Stimulated activated CD8-positive, alpha-beta memory T cell treated with anti-CD3 and anti-CD28 coated beads, Interleukin-7, amount 100 ng/mL, for 24 hours (primary cell): ENCODE results near the gene ZC2HC1B.

Experiments
- DNase-seq: peaks from one replicate; pipeline ENCODE4 v3.0.0-alpha.2; 2020; ENCODE audit warnings: low read depth

Gene ZC2HC1B

DNA sequence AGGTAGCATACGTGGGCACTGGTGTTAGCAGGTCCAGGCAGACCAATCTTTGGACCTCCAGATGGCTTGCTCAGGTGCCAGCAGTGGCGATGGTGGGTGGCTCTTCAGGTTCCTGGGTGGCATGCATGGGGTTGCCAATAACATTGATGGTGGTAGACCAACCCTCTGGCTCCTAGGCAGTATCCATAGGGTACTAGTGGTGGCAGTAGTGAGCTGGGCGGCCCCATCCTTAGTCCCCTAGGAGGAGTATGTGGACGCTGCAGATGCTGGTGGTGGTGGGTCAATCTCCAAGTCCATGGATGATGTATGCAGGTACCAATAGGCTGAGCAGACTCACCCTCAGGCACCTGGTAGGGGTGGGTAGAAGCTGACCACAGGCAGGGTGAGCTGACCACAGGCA is 70.6 kb downstream of the ZC2HC1B start:
- DNase-seq, result no peak

DNA sequence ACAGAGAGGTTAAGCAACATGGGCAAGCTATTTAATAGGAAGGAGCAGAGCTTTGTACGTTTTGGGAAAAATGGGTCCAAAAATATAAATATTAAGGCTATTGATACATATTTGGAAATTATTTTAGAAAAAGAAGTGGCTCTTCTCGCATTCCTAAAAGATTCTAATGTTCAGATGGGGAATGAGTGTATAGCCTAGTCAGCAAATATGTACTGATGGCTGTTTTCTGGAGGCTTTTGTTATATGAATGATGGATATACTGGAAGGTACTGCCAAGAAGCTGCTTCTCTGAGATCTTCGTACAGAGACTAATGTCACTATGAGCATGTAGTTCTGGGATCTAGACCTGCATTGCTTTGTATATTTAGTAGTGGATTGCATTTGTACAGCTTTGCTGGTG is 72.1 kb downstream of the ZC2HC1B start:
- DNase-seq, result no peak

DNA sequence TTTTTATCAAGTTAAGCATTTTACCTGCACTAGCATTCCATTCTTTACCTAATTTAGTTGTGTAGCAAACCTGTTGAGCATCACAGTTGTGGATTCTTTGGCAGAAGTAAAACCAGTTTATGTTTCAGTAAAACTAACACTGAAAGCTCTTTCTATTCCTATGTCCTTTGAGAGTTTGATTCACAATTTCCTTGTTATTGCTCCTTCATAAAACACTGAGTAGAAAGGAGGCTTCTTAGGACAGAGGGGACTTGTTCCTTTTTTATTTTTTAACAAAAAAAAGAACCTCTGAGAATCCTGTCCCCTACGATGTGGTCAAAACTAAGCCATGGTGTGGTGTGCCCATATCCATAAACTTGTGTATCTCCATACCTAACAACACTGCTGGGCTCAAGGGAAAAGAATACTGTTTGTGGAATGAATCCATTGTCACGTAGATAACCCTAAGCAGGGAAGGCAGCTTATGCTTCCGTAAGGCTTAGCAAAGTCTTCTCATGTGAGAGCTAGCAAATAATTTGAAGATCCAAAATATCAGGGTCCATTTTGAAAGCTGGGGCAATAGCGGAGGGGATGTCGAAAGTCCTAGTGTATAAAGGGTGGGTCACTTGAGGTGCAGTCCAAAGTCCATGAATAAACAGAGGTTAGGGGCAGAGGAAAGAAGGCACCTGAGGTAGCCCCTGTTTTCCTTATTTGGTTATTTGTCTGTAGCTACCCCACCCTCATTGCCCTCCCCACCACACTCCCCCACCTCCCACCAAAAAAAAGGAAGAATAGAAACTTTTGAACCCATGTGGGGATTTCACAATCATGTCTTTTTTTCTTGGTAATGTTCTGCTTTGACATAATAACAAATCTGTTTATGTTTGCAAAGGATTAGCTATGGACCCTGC is 72.7 kb downstream of the ZC2HC1B start:
- DNase-seq, result no peak

GRCh38 chr6:143937668-143937970 is 73.3 kb downstream of the ZC2HC1B start:
- DNase-seq, result no peak

DNA sequence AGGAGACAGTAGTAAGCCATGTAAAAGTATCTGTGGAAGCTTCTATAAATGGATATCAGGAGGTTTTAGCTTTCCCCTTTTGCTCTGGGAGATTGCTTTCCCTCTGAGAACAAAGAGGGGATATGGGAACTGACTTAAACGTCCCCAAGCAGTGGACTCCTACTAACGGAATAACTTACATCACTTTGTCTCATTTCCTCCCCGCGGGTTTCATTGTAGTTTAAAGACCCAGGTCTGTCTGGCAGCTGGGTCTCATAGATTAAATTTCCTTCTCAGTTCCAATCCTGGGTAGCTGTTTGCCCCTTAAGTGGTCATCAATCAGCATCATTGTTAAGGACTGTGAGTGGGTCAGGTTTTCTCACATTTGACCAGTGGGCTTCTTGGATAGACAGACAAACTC is 75.1 kb downstream of the ZC2HC1B start:
- no peak for DNase-seq

GRCh38 chr6:143940011-143940597 is 75.8 kb downstream of the ZC2HC1B start:
- peak; percentile 2 for DNase-seq

DNA sequence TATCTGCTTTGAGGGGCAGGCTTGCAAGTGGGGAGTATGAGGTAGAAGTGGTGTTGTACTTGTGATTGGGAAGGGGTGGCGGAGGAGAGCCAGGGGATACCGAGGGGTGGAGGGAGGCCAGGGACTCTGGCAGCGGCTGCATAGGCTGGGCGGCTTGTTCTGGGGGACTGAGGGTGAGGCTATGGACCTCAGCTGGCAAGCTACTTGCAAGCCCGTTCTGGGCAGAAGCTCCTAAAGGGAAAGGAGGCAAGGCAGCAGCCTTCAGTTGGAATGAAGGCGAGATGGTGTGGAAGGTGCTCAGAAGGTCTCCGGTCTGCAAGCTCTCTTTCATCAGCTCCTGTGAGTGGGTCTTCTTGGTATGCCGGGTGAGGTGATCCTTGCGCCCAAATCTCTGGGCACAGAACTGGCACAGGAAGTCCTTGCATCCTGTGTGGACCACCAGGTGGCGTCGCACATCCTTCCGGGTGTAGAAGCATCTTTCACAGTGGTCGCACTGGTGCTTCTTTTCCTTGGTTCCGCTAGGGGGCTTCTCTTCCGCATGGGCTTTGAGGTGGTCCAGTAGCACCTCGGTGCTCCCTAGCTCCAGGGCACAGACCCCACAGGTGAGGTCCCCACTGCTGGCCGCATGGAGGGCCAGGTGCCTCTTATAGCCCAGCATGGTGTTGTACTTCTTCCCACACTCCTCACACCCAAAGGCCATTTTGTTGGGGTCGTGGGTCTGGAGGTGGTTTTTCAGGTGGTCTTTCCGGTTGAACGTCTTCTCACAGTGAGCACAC is 77.8 kb downstream of the ZC2HC1B start:
- peak; percentile 44 for DNase-seq

DNA sequence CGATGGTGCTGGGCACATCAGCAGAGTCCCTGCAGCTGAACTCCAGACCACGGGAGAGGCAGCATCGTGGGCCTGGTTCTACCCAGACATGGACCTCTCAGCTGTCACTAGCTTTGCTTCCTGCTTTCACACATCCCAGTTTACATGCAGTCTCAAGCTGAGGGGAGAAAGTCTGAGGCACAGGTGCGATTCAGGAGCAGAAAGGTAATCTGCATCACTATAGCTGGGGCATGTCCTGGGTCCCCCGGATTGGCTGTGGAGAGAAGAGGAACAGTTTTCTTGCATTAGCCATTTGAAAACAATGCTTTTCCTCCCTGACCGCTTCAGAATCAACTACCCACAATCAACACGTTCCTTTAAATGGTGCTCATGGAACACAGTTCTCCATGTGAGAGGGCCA is 83.9 kb downstream of the ZC2HC1B start:
- no peak for DNase-seq

- no peak for DNase-seq
These were observed 85.3 kb downstream of the ZC2HC1B start for GRCh38 chr6:143949535-143949934.

DNA sequence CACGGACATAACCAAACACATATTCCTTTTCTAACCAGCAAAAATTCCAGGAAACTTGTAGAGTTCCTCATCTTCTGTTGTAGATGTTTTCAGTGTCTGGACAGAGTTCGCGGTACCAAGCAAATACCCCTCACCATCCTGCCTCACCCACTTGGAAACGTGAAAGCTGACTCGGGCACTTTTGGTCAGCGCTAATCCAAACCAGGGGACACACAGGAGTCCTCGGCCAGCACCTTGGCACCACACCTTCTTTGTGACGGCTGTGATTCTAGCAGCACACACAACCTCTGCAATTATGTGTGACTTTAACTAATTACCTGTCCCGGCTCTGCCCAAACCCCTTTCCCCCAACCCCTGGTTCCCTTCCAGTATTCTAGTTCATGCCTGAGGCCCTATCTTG is 85.7 kb downstream of the ZC2HC1B start:
- DNase-seq, result no peak

GRCh38 chr6:143950875-143951274 is 86.6 kb downstream of the ZC2HC1B start:
- no peak for DNase-seq

GRCh38 chr6:143952060-143952778 is 87.9 kb downstream of the ZC2HC1B start:
- no peak for DNase-seq

DNA sequence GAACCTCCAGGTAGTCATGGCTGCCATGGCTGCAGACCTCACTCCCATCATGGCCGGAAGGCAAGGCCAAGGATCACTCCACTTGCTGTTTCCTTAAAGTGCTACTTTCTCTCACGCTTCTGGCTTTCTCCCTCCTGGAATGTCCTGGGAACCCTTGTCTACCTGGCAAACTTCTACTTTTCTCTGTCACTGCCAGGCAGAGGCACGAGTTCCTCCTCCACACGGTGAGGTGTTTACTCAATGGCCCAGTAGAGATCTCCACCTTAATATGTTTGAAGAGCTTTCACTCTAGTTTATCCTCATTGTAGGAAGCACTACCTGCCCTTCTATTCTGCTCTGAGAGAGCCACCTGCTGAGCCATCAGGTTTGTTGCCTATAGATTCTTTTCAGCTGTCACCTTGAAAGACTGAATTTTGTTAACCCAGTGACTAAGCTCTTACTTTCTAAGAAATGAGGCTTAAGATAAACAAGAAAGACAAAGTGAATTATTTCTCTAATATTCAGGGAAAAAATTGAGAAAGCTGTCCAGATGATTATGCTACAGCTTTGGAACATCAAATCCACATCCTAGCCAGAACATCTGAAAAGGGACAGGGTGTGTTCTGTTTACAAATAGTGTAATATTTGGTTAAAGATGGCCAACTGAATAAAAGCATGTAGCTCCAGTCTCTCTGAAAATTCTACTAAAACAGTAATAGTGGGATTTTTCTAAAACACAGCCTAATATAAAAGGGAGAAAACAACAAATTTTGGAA is 88.8 kb downstream of the ZC2HC1B start:
- no peak for DNase-seq

DNA sequence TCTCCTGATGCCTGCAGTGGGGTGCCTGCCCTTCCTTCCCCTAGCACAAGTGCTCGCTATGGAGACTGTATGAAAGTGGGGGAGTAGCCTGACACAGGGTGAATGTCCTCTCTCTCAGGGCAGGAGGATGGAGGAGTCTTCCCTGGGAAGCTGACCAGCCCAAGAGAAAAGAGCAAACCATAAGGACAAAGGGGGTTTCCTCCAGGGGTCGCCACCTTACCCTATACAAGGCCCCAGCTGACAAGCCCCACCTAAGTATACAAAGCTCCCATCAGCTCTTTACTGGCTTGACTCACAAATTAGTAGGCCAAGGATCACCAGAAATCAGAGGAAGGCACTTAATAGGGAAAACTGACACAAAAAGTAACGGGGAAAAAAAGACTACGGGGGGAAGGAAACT is 89.6 kb downstream of the ZC2HC1B start:
- DNase-seq, result no peak

GRCh38 chr6:143955971-143956370 is 91.7 kb downstream of the ZC2HC1B start:
- DNase-seq, result no peak

DNA sequence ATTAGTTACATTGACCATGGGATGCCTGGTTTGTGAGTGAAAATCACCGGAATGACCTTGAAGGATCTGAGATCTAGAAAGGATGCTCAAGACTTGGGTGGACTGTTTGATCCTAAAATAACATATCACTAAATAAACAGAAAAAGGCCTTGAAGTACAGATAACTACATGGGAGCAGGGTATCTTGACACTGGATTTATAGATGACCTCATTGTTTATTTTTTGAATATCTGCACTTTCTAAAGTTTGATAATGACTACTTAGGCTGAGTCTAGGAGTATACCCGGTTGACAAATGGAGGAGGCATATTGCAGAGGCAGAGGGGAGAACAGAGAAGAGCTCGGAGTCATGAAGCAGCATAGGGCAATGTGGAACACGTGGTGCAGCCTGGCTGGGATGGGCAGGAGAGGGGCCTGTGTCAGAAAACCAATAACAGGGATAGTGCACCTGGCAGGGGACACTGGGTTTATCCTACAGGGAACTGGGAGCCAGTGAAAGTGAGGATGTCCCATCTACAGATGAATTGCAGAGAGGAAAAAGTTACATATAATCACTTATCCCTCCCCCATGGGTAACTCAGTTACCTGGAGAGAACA is 93.5 kb downstream of the ZC2HC1B start:
- DNase-seq, result no peak

- no peak for DNase-seq
These were observed 94.6 kb downstream of the ZC2HC1B start for GRCh38 chr6:143958839-143959399.

DNA sequence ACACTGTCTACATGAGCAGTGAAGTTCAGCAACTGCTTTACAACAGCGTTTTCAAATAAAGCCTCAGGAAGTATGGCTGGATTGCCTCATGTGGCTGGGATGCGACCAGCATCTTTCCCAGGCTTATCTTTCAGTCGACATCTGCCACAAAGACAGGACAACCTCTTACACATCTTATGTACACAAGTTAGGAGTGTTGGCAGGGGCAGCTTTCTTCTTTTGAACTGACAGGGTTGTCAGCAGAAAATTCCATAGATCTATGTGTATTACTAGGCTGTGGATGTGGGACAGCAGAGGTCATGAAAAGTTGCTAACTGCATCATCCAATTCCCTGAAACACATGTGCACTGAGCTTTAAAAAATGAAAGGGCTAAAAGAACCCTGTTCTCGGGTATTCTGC is 95.7 kb downstream of the ZC2HC1B start:
- DNase-seq, result no peak

GRCh38 chr6:143961066-143961465 is 96.8 kb downstream of the ZC2HC1B start:
- DNase-seq, result no peak

GRCh38 chr6:143961886-143962878 is 97.9 kb downstream of the ZC2HC1B start:
- no peak for DNase-seq
